ENCODE measurements around the gene VEZT.

The VEZT gene

GRCh38 chr12:95181103-95181502, 36.5 kb upstream of the VEZT start:
- Histone ChIP-seq H3K9ac (ENCODE audit: low read depth, low read length) (no peak overlapping the region), H3K27me3 (ENCODE audit: insufficient read depth, low read length, poor library complexity) (no peaks in the 10 kb centered on the region), H3K79me2 (ENCODE audit: insufficient read depth, low read length) (no peaks in the 10 kb centered on the region), H4K20me1 (ENCODE audit: insufficient read depth, low read length) (no peaks in the 10 kb centered on the region), H3K36me3 (ENCODE audit: insufficient read depth, low read length) (no peaks in the 10 kb centered on the region), H3K9me3 (ENCODE audit: insufficient read depth, low read length, severe bottlenecking) (no peaks in the 10 kb centered on the region), H3K4me2 (ENCODE audit: insufficient read depth, low read length) (no peak overlapping the region), H3K4me3 (ENCODE audit: low read depth in 1 of 2, low read length in 2 of 2) (no peak overlapping the region), H3K4me1 (ENCODE audit: insufficient read depth, low read length) (no peaks in the 10 kb centered on the region), H2AFZ (ENCODE audit: low read depth, low read length) (no peak overlapping the region), H3K27ac (ENCODE audit: low read length) (no peak overlapping the region)
- TF ChIP-seq EZH2 (IDR thresholded peaks at IDR 0.05; ENCODE audit: borderline replicate concordance, low read depth, low read length, severe bottlenecking) (no peak), CTCF (IDR thresholded peaks at IDR 0.05; ENCODE audit: borderline replicate concordance, extremely low read depth, low read length, poor library complexity, severe bottlenecking) (no peak)
- ATAC-seq (ENCODE audit: insufficient read depth, low read depth) (no peak), DNase-seq (no peak)

GRCh38 chr12:95182868-95183415, 34.7 kb upstream of the VEZT start:
- no peaks in the 10 kb centered on the region for H3K4me1 ChIP-seq (ENCODE audit: insufficient read depth, low read length)
- H2AFZ ChIP-seq (ENCODE audit: low read depth, low read length) = no peak overlapping the region
- no peak overlapping the region for H3K9ac ChIP-seq (ENCODE audit: low read depth, low read length)
- DNase-seq = no peak
- H3K27me3 ChIP-seq (ENCODE audit: insufficient read depth, low read length, poor library complexity) = no peaks in the 10 kb centered on the region
- H3K36me3 ChIP-seq (ENCODE audit: insufficient read depth, low read length) = no peaks in the 10 kb centered on the region
- no peaks in the 10 kb centered on the region for H3K79me2 ChIP-seq (ENCODE audit: insufficient read depth, low read length)
- TF ChIP-seq CTCF (IDR thresholded peaks at IDR 0.05; ENCODE audit: borderline replicate concordance, extremely low read depth, low read length, poor library complexity, severe bottlenecking) = no peak
- no peak for TF ChIP-seq EZH2 (IDR thresholded peaks at IDR 0.05; ENCODE audit: borderline replicate concordance, low read depth, low read length, severe bottlenecking)
- H3K4me3 ChIP-seq (ENCODE audit: low read depth in 1 of 2, low read length in 2 of 2) = no peak overlapping the region
- H4K20me1 ChIP-seq (ENCODE audit: insufficient read depth, low read length) = no peaks in the 10 kb centered on the region
- H3K4me2 ChIP-seq (ENCODE audit: insufficient read depth, low read length) = no peak overlapping the region
- H3K27ac ChIP-seq (ENCODE audit: low read length) = no peak overlapping the region
- no peaks in the 10 kb centered on the region for H3K9me3 ChIP-seq (ENCODE audit: insufficient read depth, low read length, severe bottlenecking)
- ATAC-seq (ENCODE audit: insufficient read depth, low read depth) = no peak

GRCh38 chr12:95184121-95184520, 33.5 kb upstream of the VEZT start:
- TF ChIP-seq CTCF (IDR thresholded peaks at IDR 0.05; ENCODE audit: borderline replicate concordance, extremely low read depth, low read length, poor library complexity, severe bottlenecking) = no peak
- TF ChIP-seq EZH2 (IDR thresholded peaks at IDR 0.05; ENCODE audit: borderline replicate concordance, low read depth, low read length, severe bottlenecking) = no peak
- no peaks in the 10 kb centered on the region for H3K79me2 ChIP-seq (ENCODE audit: insufficient read depth, low read length)
- H3K9ac ChIP-seq (ENCODE audit: low read depth, low read length) = no peak overlapping the region
- no peak overlapping the region for H2AFZ ChIP-seq (ENCODE audit: low read depth, low read length)
- H3K27ac ChIP-seq (ENCODE audit: low read length) = no peak overlapping the region
- no peaks in the 10 kb centered on the region for H3K27me3 ChIP-seq (ENCODE audit: insufficient read depth, low read length, poor library complexity)
- H3K4me3 ChIP-seq (ENCODE audit: low read depth in 1 of 2, low read length in 2 of 2) = no peak overlapping the region
- ATAC-seq (ENCODE audit: insufficient read depth, low read depth) = no peak
- DNase-seq = no peak
- H3K9me3 ChIP-seq (ENCODE audit: insufficient read depth, low read length, severe bottlenecking) = no peaks in the 10 kb centered on the region
- no peak overlapping the region for H3K4me2 ChIP-seq (ENCODE audit: insufficient read depth, low read length)
- H3K36me3 ChIP-seq (ENCODE audit: insufficient read depth, low read length) = no peaks in the 10 kb centered on the region
- H3K4me1 ChIP-seq (ENCODE audit: insufficient read depth, low read length) = no peaks in the 10 kb centered on the region
- H4K20me1 ChIP-seq (ENCODE audit: insufficient read depth, low read length) = no peaks in the 10 kb centered on the region

GRCh38 chr12:95185072-95185471, 32.5 kb upstream of the VEZT start:
- no peaks in the 10 kb centered on the region for H3K36me3 ChIP-seq (ENCODE audit: insufficient read depth, low read length)
- no peak overlapping the region for H3K4me2 ChIP-seq (ENCODE audit: insufficient read depth, low read length)
- H2AFZ ChIP-seq (ENCODE audit: low read depth, low read length) = no peak overlapping the region
- H3K27me3 ChIP-seq (ENCODE audit: insufficient read depth, low read length, poor library complexity) = no peaks in the 10 kb centered on the region
- TF ChIP-seq EZH2 (IDR thresholded peaks at IDR 0.05; ENCODE audit: borderline replicate concordance, low read depth, low read length, severe bottlenecking) (no peak), CTCF (IDR thresholded peaks at IDR 0.05; ENCODE audit: borderline replicate concordance, extremely low read depth, low read length, poor library complexity, severe bottlenecking) (no peak)
- no peaks in the 10 kb centered on the region for H3K4me1 ChIP-seq (ENCODE audit: insufficient read depth, low read length)
- H3K4me3 ChIP-seq (ENCODE audit: low read depth in 1 of 2, low read length in 2 of 2) = no peak overlapping the region
- H3K79me2 ChIP-seq (ENCODE audit: insufficient read depth, low read length) = no peaks in the 10 kb centered on the region
- no peaks in the 10 kb centered on the region for H3K9me3 ChIP-seq (ENCODE audit: insufficient read depth, low read length, severe bottlenecking)
- ATAC-seq (ENCODE audit: insufficient read depth, low read depth) (no peak), DNase-seq (no peak)
- H4K20me1 ChIP-seq (ENCODE audit: insufficient read depth, low read length) = no peaks in the 10 kb centered on the region
- no peak overlapping the region for H3K9ac ChIP-seq (ENCODE audit: low read depth, low read length)
- H3K27ac ChIP-seq (ENCODE audit: low read length) = no peak overlapping the region
